ENCODE data around the gene ARSI.

ARSI gene

DNA sequence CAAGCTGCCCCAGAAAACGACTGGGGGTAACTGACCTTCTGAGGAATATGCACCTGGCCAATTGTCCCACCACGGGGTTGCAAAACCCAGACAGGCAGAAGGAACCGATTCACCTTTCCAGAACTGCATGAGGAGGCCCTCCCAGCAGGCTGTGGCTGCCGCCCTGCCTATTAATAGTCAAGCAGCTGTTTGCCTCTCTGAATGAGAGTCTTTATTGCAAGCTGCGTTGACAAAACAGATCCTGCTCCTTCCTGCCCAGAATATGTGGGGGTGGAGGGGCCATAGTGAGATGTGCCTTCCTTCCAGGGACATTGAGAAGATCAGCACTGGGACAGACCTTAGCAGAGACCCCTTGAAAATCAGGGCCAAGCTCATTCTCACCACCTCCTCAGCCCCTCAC lies 36.5 kb upstream of the ARSI start:
- no peak for TF ChIP-seq CTCF (IDR thresholded peaks at IDR 0.05; ENCODE audit: low read depth, low read length, poor library complexity, severe bottlenecking)
- no peak for TF ChIP-seq EZH2phosphoT487 (IDR thresholded peaks at IDR 0.05; ENCODE audit: borderline replicate concordance, low read length)
- H3K4me2 ChIP-seq (ENCODE audit: low read length) = no peak overlapping the region
- no peaks in the 10 kb centered on the region for H3K79me2 ChIP-seq (ENCODE audit: control insufficient read depth, low read length)
- no peaks in the 10 kb centered on the region for H4K20me1 ChIP-seq (ENCODE audit: control insufficient read depth, insufficient read depth, low read depth, low read length)
- H3K27me3 ChIP-seq (ENCODE audit: control insufficient read depth, low read length) = peaks cover 7% of the 10 kb centered on the region; the same call in 1 of the 2 replicates
- H3K9me2 ChIP-seq (replicated peaks; ENCODE audit: control insufficient read depth, low read length) = no peaks in the 10 kb centered on the region
- no peaks in the 10 kb centered on the region for H3K9me3 ChIP-seq (ENCODE audit: control insufficient read depth, insufficient read depth, low read length)
- no peaks in the 10 kb centered on the region for H3K36me3 ChIP-seq (ENCODE audit: control insufficient read depth, low read length)
- no peaks in the 10 kb centered on the region for H3K4me1 ChIP-seq (ENCODE audit: control insufficient read depth, low read length)
- H3K27ac ChIP-seq (ENCODE audit: low read depth, low read length) = no peak overlapping the region
- H3K4me3 ChIP-seq (ENCODE audit: low read length) = no peak overlapping the region
- no peaks in the 10 kb centered on the region for H3F3A ChIP-seq (ENCODE audit: control insufficient read depth, insufficient read depth)

GRCh38 chr5:150338546-150338945 lies 35.8 kb upstream of the ARSI start:
- Histone ChIP-seq H3K9me3 (ENCODE audit: control insufficient read depth, insufficient read depth, low read length) (no peaks in the 10 kb centered on the region), H3K79me2 (ENCODE audit: control insufficient read depth, low read length) (no peaks in the 10 kb centered on the region), H4K20me1 (ENCODE audit: control insufficient read depth, insufficient read depth, low read depth, low read length) (no peaks in the 10 kb centered on the region), H3K4me3 (ENCODE audit: low read length) (no peak overlapping the region), H3K4me1 (ENCODE audit: control insufficient read depth, low read length) (no peaks in the 10 kb centered on the region), H3K9me2 (replicated peaks; ENCODE audit: control insufficient read depth, low read length) (no peaks in the 10 kb centered on the region), H3K36me3 (ENCODE audit: control insufficient read depth, low read length) (no peaks in the 10 kb centered on the region), H3K27ac (ENCODE audit: low read depth, low read length) (no peak overlapping the region), H3F3A (ENCODE audit: control insufficient read depth, insufficient read depth) (no peaks in the 10 kb centered on the region), H3K4me2 (ENCODE audit: low read length) (no peak overlapping the region), H3K27me3 (ENCODE audit: control insufficient read depth, low read length) (peaks cover 7% of the 10 kb centered on the region; the same call in 1 of the 2 replicates)
- TF ChIP-seq CTCF (IDR thresholded peaks at IDR 0.05; ENCODE audit: low read depth, low read length, poor library complexity, severe bottlenecking) = no peak
- no peak for TF ChIP-seq EZH2phosphoT487 (IDR thresholded peaks at IDR 0.05; ENCODE audit: borderline replicate concordance, low read length)

DNA sequence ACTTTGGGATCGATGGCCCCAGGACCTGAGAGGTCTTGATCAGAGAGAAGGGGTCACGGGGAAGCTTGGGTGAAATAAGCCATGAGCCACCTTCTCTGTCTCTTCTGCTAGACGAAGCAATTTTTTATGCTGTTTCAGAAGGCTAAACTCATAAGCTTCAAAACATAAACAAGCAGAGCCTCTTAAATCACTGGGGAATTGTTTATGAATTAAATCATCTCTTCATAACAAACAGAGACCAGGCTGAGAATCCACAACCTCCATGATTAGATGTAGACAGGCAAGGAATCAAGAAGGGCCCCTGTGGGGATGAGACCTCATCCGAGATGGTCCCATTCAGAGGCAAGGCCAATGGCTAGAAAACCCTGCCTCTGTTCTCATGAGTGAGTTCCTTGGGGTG lies 33.1 kb upstream of the ARSI start:
- Histone ChIP-seq H3F3A (ENCODE audit: control insufficient read depth, insufficient read depth) (no peaks in the 10 kb centered on the region), H3K27ac (ENCODE audit: low read depth, low read length) (no peak overlapping the region), H3K9me2 (replicated peaks; ENCODE audit: control insufficient read depth, low read length) (no peaks in the 10 kb centered on the region), H3K4me2 (ENCODE audit: low read length) (no peak overlapping the region), H3K27me3 (ENCODE audit: control insufficient read depth, low read length) (peaks cover 7% of the 10 kb centered on the region; the same call in 1 of the 2 replicates), H3K4me3 (ENCODE audit: low read length) (no peak overlapping the region), H3K4me1 (ENCODE audit: control insufficient read depth, low read length) (no peaks in the 10 kb centered on the region), H3K9me3 (ENCODE audit: control insufficient read depth, insufficient read depth, low read length) (no peaks in the 10 kb centered on the region), H4K20me1 (ENCODE audit: control insufficient read depth, insufficient read depth, low read depth, low read length) (no peaks in the 10 kb centered on the region), H3K36me3 (ENCODE audit: control insufficient read depth, low read length) (no peaks in the 10 kb centered on the region), H3K79me2 (ENCODE audit: control insufficient read depth, low read length) (no peaks in the 10 kb centered on the region)
- no peak for TF ChIP-seq CTCF (IDR thresholded peaks at IDR 0.05; ENCODE audit: low read depth, low read length, poor library complexity, severe bottlenecking)
- no peak for TF ChIP-seq EZH2phosphoT487 (IDR thresholded peaks at IDR 0.05; ENCODE audit: borderline replicate concordance, low read length)
